ENCODE results near the gene RPS6KA6. TPM values are rescaled to one million over a fixed set of nuclear protein-coding genes. Genes with fewer than 3 reads are reported as not detected.

Gene RPS6KA6
- polyA plus RNA-seq, 6 donors from 2014 or later = 0.13 to 0.86 (median 0.39) TPM; not detected in 3

GRCh38 chrX:84186603-84187532 lies 1.1 kb downstream of the RPS6KA6 start:
- no peaks in the 10 kb centered on the region for H3K36me3 Mint-ChIP-seq
- DNase-seq (no peak), ATAC-seq (ENCODE audit: low read depth in 2 of 2) (peak in 1 of 2 donors; percentile 34)
- H3K4me1 Mint-ChIP-seq = peaks cover 0 to 5% (median 5%) of the 10 kb centered on the region in 3 donors
- H3K9me3 Mint-ChIP-seq = peaks cover 0 to 15% (median 5%) of the 10 kb centered on the region in 7 donors
- H3K4me3 Mint-ChIP-seq = peak overlapping the region in 6 of 8 donors; percentile 6 to 83 (median 45)
- peaks cover 13 to 27% (median 23%) of the 10 kb centered on the region in 3 donors for H3K27me3 Mint-ChIP-seq
- no peak overlapping the region for H3K27ac Mint-ChIP-seq

GRCh38 chrX:84182516-84182915 lies 5.5 kb downstream of the RPS6KA6 start:
- ATAC-seq (ENCODE audit: low read depth in 2 of 2) (no peak), DNase-seq (no peak)
- Mint-ChIP-seq H3K27me3 (peaks cover 6 to 12% (median 11%) of the 10 kb centered on the region in 3 donors), H3K4me3 (no peak overlapping the region), H3K9me3 (peaks cover 0 to 5% (median 0%) of the 10 kb centered on the region in 7 donors), H3K4me1 (peaks cover 0 to 5% (median 5%) of the 10 kb centered on the region in 3 donors), H3K27ac (no peak overlapping the region), H3K36me3 (no peaks in the 10 kb centered on the region)

GRCh38 chrX:84175958-84176357 lies 12.0 kb downstream of the RPS6KA6 start:
- H3K9me3 Mint-ChIP-seq = peaks cover 0 to 2% (median 0%) of the 10 kb centered on the region in 7 donors
- no peaks in the 10 kb centered on the region for H3K4me1 Mint-ChIP-seq
- H3K27ac Mint-ChIP-seq = no peak overlapping the region
- H3K27me3 Mint-ChIP-seq = no peaks in the 10 kb centered on the region
- no peak for ATAC-seq (ENCODE audit: low read depth in 2 of 2)
- H3K36me3 Mint-ChIP-seq = no peaks in the 10 kb centered on the region
- DNase-seq = no peak
- no peak overlapping the region for H3K4me3 Mint-ChIP-seq

- no peak for DNase-seq
- Mint-ChIP-seq H3K27ac (no peak overlapping the region), H3K4me1 (no peaks in the 10 kb centered on the region), H3K9me3 (peaks cover 0 to 4% (median 0%) of the 10 kb centered on the region in 7 donors), H3K27me3 (no peaks in the 10 kb centered on the region), H3K36me3 (no peaks in the 10 kb centered on the region), H3K4me3 (no peak overlapping the region)
- no peak for ATAC-seq (ENCODE audit: low read depth in 2 of 2)
Observed at GRCh38 chrX:84175274-84175673, 12.7 kb downstream of the RPS6KA6 start.

- H3K4me3 Mint-ChIP-seq = no peak overlapping the region
- H3K4me1 Mint-ChIP-seq = no peaks in the 10 kb centered on the region
- no peaks in the 10 kb centered on the region for H3K36me3 Mint-ChIP-seq
- peaks cover 0 to 4% (median 0%) of the 10 kb centered on the region in 7 donors for H3K9me3 Mint-ChIP-seq
- ATAC-seq (ENCODE audit: low read depth in 2 of 2) (no peak), DNase-seq (no peak)
- H3K27ac Mint-ChIP-seq = no peak overlapping the region
- no peaks in the 10 kb centered on the region for H3K27me3 Mint-ChIP-seq
Observed at GRCh38 chrX:84174348-84174747, 13.7 kb downstream of the RPS6KA6 start.

GRCh38 chrX:84170931-84171330 lies 17.1 kb downstream of the RPS6KA6 start:
- Mint-ChIP-seq H3K4me1 (no peaks in the 10 kb centered on the region), H3K27me3 (no peaks in the 10 kb centered on the region), H3K27ac (peak overlapping the region in 1 of 6 donors; percentile 70), H3K36me3 (no peaks in the 10 kb centered on the region), H3K4me3 (no peak overlapping the region), H3K9me3 (peaks cover 0 to 8% (median 2%) of the 10 kb centered on the region in 7 donors)
- ATAC-seq (ENCODE audit: low read depth in 2 of 2) (no peak), DNase-seq (no peak)

GRCh38 chrX:84168574-84168973 lies 19.4 kb downstream of the RPS6KA6 start:
- H3K36me3 Mint-ChIP-seq = no peaks in the 10 kb centered on the region
- no peak for ATAC-seq (ENCODE audit: low read depth in 2 of 2)
- H3K4me3 Mint-ChIP-seq = no peak overlapping the region
- DNase-seq = no peak
- H3K27ac Mint-ChIP-seq = no peak overlapping the region
- H3K27me3 Mint-ChIP-seq = no peaks in the 10 kb centered on the region
- no peaks in the 10 kb centered on the region for H3K4me1 Mint-ChIP-seq
- peaks cover 0 to 8% (median 2%) of the 10 kb centered on the region in 7 donors for H3K9me3 Mint-ChIP-seq

GRCh38 chrX:84168095-84168494 lies 19.9 kb downstream of the RPS6KA6 start:
- no peak for DNase-seq
- H3K4me3 Mint-ChIP-seq = no peak overlapping the region
- no peak for ATAC-seq (ENCODE audit: low read depth in 2 of 2)
- H3K4me1 Mint-ChIP-seq = no peaks in the 10 kb centered on the region
- H3K9me3 Mint-ChIP-seq = peaks cover 0 to 8% (median 2%) of the 10 kb centered on the region in 7 donors
- H3K27me3 Mint-ChIP-seq = no peaks in the 10 kb centered on the region
- no peaks in the 10 kb centered on the region for H3K36me3 Mint-ChIP-seq
- no peak overlapping the region for H3K27ac Mint-ChIP-seq

- ATAC-seq (ENCODE audit: low read depth in 2 of 2) = no peak
- no peaks in the 10 kb centered on the region for H3K4me1 Mint-ChIP-seq
- no peak overlapping the region for H3K27ac Mint-ChIP-seq
- H3K4me3 Mint-ChIP-seq = no peak overlapping the region
- H3K36me3 Mint-ChIP-seq = no peaks in the 10 kb centered on the region
- H3K27me3 Mint-ChIP-seq = no peaks in the 10 kb centered on the region
- DNase-seq = no peak
- peaks cover 0 to 8% (median 0%) of the 10 kb centered on the region in 7 donors for H3K9me3 Mint-ChIP-seq
Observed at GRCh38 chrX:84165711-84166110, 22.3 kb downstream of the RPS6KA6 start.

GRCh38 chrX:84162401-84162800 lies 25.6 kb downstream of the RPS6KA6 start:
- Mint-ChIP-seq H3K27ac (no peak overlapping the region), H3K27me3 (no peaks in the 10 kb centered on the region), H3K4me1 (no peaks in the 10 kb centered on the region), H3K4me3 (no peak overlapping the region), H3K9me3 (peaks cover 0 to 5% (median 0%) of the 10 kb centered on the region in 7 donors), H3K36me3 (no peaks in the 10 kb centered on the region)
- DNase-seq (no peak), ATAC-seq (ENCODE audit: low read depth in 2 of 2) (no peak)

- Mint-ChIP-seq H3K4me1 (no peaks in the 10 kb centered on the region), H3K36me3 (no peaks in the 10 kb centered on the region), H3K4me3 (no peak overlapping the region), H3K27me3 (no peaks in the 10 kb centered on the region), H3K9me3 (peaks cover 0 to 5% (median 0%) of the 10 kb centered on the region in 7 donors), H3K27ac (no peak overlapping the region)
- DNase-seq (no peak), ATAC-seq (ENCODE audit: low read depth in 2 of 2) (no peak)
Observed at GRCh38 chrX:84161641-84162040, 26.4 kb downstream of the RPS6KA6 start.

- DNase-seq (no peak), ATAC-seq (ENCODE audit: low read depth in 2 of 2) (no peak)
- Mint-ChIP-seq H3K4me3 (no peak overlapping the region), H3K27ac (no peak overlapping the region), H3K27me3 (no peaks in the 10 kb centered on the region), H3K4me1 (no peaks in the 10 kb centered on the region), H3K36me3 (no peaks in the 10 kb centered on the region), H3K9me3 (no peaks in the 10 kb centered on the region)
Observed at GRCh38 chrX:84160736-84161135, 27.3 kb downstream of the RPS6KA6 start.

- no peak for DNase-seq
- H3K9me3 Mint-ChIP-seq = no peaks in the 10 kb centered on the region
- no peak for ATAC-seq (ENCODE audit: low read depth in 2 of 2)
- no peaks in the 10 kb centered on the region for H3K36me3 Mint-ChIP-seq
- no peaks in the 10 kb centered on the region for H3K4me1 Mint-ChIP-seq
- no peak overlapping the region for H3K27ac Mint-ChIP-seq
- H3K27me3 Mint-ChIP-seq = no peaks in the 10 kb centered on the region
- H3K4me3 Mint-ChIP-seq = no peak overlapping the region
Observed at GRCh38 chrX:84156821-84157220, 31.2 kb downstream of the RPS6KA6 start.

GRCh38 chrX:84155938-84156337 lies 32.1 kb downstream of the RPS6KA6 start:
- Mint-ChIP-seq H3K27me3 (no peaks in the 10 kb centered on the region), H3K4me1 (no peaks in the 10 kb centered on the region), H3K27ac (no peak overlapping the region), H3K36me3 (no peaks in the 10 kb centered on the region), H3K9me3 (no peaks in the 10 kb centered on the region), H3K4me3 (no peak overlapping the region)
- DNase-seq = no peak
- ATAC-seq (ENCODE audit: low read depth in 2 of 2) = no peak

Data from naive B cell (primary cell).